A673 (cell line): ENCODE results near the gene LCP2.

ENCODE experiments used
- CTCF ChIP-seq: fragments of 300-800, 200-600 bp; sonication (generic); conservative IDR thresholded peaks from 2 replicates; pipeline ENCODE4 v1.5.1; 2017; ENCODE audit warnings: low read depth, mild to moderate bottlenecking, antibody characterized with exemption, low read length, moderate library complexity, mixed read lengths
- EZH2 ChIP-seq: fragments of 200-600 bp; sonication (generic); IDR thresholded peaks from 2 replicates; pipeline ENCODE4 v1.6.1; 2017; ENCODE audit warnings: borderline replicate concordance, low read depth, mild to moderate bottlenecking, mixed read lengths, antibody characterized with exemption, low read length; ENCODE audit not compliant: poor library complexity, severe bottlenecking

- no peak for TF ChIP-seq CTCF
- TF ChIP-seq EZH2, result no peak
Observed at GRCh38 chr5:170217831-170218230, 79.7 kb downstream of the LCP2 start.
